Stimulated activated CD4-positive, alpha-beta T cell treated with anti-CD3 and anti-CD28 coated beads, Interleukin-12 subunit alpha, Interleukin-12 subunit beta, amount 100 ng/mL, for 4 hours (primary cell): ENCODE data around the gene DAPK2.
"Not testable (repeated sequence)": the region's sequence is repeated elsewhere in the genome, so short reads cannot be mapped to it uniquely, and the experiment has no call there.

ENCODE experiments used
- DNase-seq: peaks from one replicate; pipeline ENCODE4 v3.0.0-alpha.2; 2020

DAPK2 gene

GRCh38 chr15:64046421-64047153, at the start of gene DAPK2:
TSS of gene DAPK2 (minus strand) at chr15:64046485. CDS start at chr15:64040261, 6,224 bp downstream.
- peak; percentile 63 for DNase-seq

- DNase-seq = no peak
These were observed 49.1 kb upstream of the DAPK2 start for GRCh38 chr15:64095431-64095794.

- peak; percentile 83 for DNase-seq
These were observed 47.5 kb upstream of the DAPK2 start, which contains the start of gene CIAO2A for GRCh38 chr15:64093627-64094417. TSS of gene CIAO2A (minus strand) at chr15:64093838. CDS start at chr15:64093768, 70 bp downstream.

- peak; percentile 17 for DNase-seq
These were observed 46.8 kb upstream of the DAPK2 start for GRCh38 chr15:64092864-64093626.

- DNase-seq = no peak
These were observed 46.0 kb upstream of the DAPK2 start for GRCh38 chr15:64092075-64092820.

- DNase-seq = no peak
These were observed 44.2 kb upstream of the DAPK2 start for GRCh38 chr15:64090527-64090926.

GRCh38 chr15:64089543-64090280, 43.4 kb upstream of the DAPK2 start:
- DNase-seq = no peak

GRCh38 chr15:64082757-64083156, 36.5 kb upstream of the DAPK2 start:
- DNase-seq = no peak

GRCh38 chr15:64073496-64073895, 27.2 kb upstream of the DAPK2 start:
- DNase-seq = not testable (repeated sequence)

- DNase-seq = no peak
These were observed 26.5 kb upstream of the DAPK2 start for GRCh38 chr15:64072812-64073211.

GRCh38 chr15:64071931-64072765, 25.9 kb upstream of the DAPK2 start:
- DNase-seq = no peak

- no peak for DNase-seq
These were observed 24.9 kb upstream of the DAPK2 start for GRCh38 chr15:64070965-64071851.

GRCh38 chr15:64070106-64070505, 23.8 kb upstream of the DAPK2 start:
- no peak for DNase-seq

GRCh38 chr15:64068133-64068532, 21.8 kb upstream of the DAPK2 start:
- DNase-seq = no peak

GRCh38 chr15:64067564-64068030, 21.3 kb upstream of the DAPK2 start:
- peak; percentile 54 for DNase-seq

- no peak for DNase-seq
These were observed 20.2 kb upstream of the DAPK2 start for GRCh38 chr15:64066451-64066850.

- no peak for DNase-seq
These were observed 14.4 kb upstream of the DAPK2 start for GRCh38 chr15:64060716-64061115.

GRCh38 chr15:64059104-64059503, 12.8 kb upstream of the DAPK2 start:
- not testable (repeated sequence) for DNase-seq

GRCh38 chr15:64058279-64058678, 12.0 kb upstream of the DAPK2 start:
- no peak for DNase-seq

GRCh38 chr15:64053674-64054073, 7.4 kb upstream of the DAPK2 start:
- DNase-seq = not testable (repeated sequence)
